DOHH2 (cell line): ENCODE results near the gene TTLL8.

Source experiments
- H3F3A ChIP-seq: fragments of 200-600 bp; sonication (generic), shearing (Covaris generic); 2 replicates; pipeline ENCODE4 v1.6.0; 2016; ENCODE audit warnings: antibody characterized with exemption, mild to moderate bottlenecking; ENCODE audit not compliant: control insufficient read depth, insufficient read depth
- H3K27ac ChIP-seq: fragments of 200-600 bp; sonication (generic); 2 replicates; pipeline ENCODE4 v1.5.1; 2014; ENCODE audit warnings: low read depth, mild to moderate bottlenecking, low read length, moderate library complexity
- H3K27me3 ChIP-seq: fragments of 200-600 bp; sonication (generic); 2 replicates; pipeline ENCODE4 v1.6.1; 2014; ENCODE audit warnings: mild to moderate bottlenecking, low read length, mixed read lengths; ENCODE audit not compliant: control insufficient read depth
- H3K36me3 ChIP-seq: fragments of 200-600 bp; sonication (generic); 2 replicates; pipeline ENCODE4 v1.6.1; 2014; ENCODE audit warnings: mild to moderate bottlenecking, low read length, moderate library complexity, mixed read lengths; ENCODE audit not compliant: control insufficient read depth
- H3K4me1 ChIP-seq: fragments of 200-600 bp; sonication (generic); 2 replicates; pipeline ENCODE4 v1.6.1; 2014; ENCODE audit warnings: mild to moderate bottlenecking, low read length, mixed read lengths; ENCODE audit not compliant: control insufficient read depth
- H3K4me2 ChIP-seq: fragments of 200-600 bp; sonication (generic); 2 replicates; pipeline ENCODE4 v1.6.0; 2014; ENCODE audit warnings: mild to moderate bottlenecking, low read length, moderate library complexity
- H3K4me3 ChIP-seq: fragments of 200-600 bp; sonication (generic); 2 replicates; pipeline ENCODE4 v1.5.1; 2014; ENCODE audit warnings: mild to moderate bottlenecking, low read length, mixed read lengths
- H3K79me2 ChIP-seq: fragments of 200-600 bp; sonication (generic); 2 replicates; pipeline ENCODE4 v1.6.1; 2014; ENCODE audit warnings: mild to moderate bottlenecking, low read length, mixed read lengths; ENCODE audit not compliant: control insufficient read depth
- H3K9me2 ChIP-seq: fragments of 200-600 bp; sonication (generic); replicated peaks from 2 replicates; pipeline ENCODE4 v1.6.1; 2014; ENCODE audit warnings: mild to moderate bottlenecking, low read length, mixed read lengths; ENCODE audit not compliant: control insufficient read depth
- H3K9me3 ChIP-seq: fragments of 200-600 bp; sonication (generic); 2 replicates; pipeline ENCODE4 v1.6.1; 2014; ENCODE audit warnings: antibody characterized with exemption, low read length, mixed read lengths; ENCODE audit not compliant: control insufficient read depth, insufficient read depth
- H4K20me1 ChIP-seq: fragments of 200-600 bp; sonication (generic); 2 replicates; pipeline ENCODE4 v1.6.0; 2014; ENCODE audit warnings: low read depth, mild to moderate bottlenecking, antibody characterized with exemption, low read length, moderate library complexity; ENCODE audit not compliant: control insufficient read depth, insufficient read depth
- EZH2phosphoT487 ChIP-seq: fragments of 200-600 bp; sonication (generic); IDR thresholded peaks from 2 replicates; pipeline ENCODE4 v1.6.1; 2017; ENCODE audit warnings: borderline replicate concordance, mild to moderate bottlenecking, antibody characterized with exemption, low read length, moderate library complexity, mixed read lengths
- TF ChIP-seq, protein P1 (sequence below): fragments of 200-600 bp; sonication (generic); IDR thresholded peaks from one replicate; pipeline ENCODE4 v1.5.1; 2014; ENCODE audit warnings: antibody characterized with exemption, mild to moderate bottlenecking, low read depth, low read length; ENCODE audit not compliant: poor library complexity, severe bottlenecking

TTLL8 gene

DNA sequence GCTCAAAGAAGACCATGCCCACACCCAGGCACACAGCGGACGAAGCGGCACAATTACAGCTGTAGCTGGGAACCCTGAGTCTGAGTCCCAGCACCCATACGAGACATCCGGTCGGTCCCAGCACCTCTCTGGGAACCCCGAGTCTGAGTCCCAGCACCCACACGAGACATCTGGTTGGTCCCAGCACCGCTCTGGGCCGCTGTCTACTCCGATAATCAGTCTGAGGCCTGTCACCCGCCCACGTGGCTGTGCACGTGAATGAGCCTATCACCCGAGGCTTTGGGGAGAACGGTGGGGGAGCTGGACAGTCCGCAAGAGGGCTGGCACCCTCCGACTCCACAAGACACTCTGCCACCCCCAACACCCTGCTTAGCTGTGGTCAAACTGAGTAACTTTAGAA lies 6.2 kb downstream of the TTLL8 start:
- Histone ChIP-seq H3K9me2 (no peaks in the 10 kb centered on the region), H4K20me1 (no peaks in the 10 kb centered on the region), H3K4me2 (no peak overlapping the region), H3F3A (peaks cover 22% of the 10 kb centered on the region), H3K4me3 (no peak overlapping the region), H3K79me2 (no peaks in the 10 kb centered on the region), H3K9me3 (peaks cover 21% of the 10 kb centered on the region), H3K27me3 (no peaks in the 10 kb centered on the region), H3K27ac (no peak overlapping the region), H3K36me3 (no peaks in the 10 kb centered on the region), H3K4me1 (peaks cover 35% of the 10 kb centered on the region)
- TF ChIP-seq, protein P1, sequence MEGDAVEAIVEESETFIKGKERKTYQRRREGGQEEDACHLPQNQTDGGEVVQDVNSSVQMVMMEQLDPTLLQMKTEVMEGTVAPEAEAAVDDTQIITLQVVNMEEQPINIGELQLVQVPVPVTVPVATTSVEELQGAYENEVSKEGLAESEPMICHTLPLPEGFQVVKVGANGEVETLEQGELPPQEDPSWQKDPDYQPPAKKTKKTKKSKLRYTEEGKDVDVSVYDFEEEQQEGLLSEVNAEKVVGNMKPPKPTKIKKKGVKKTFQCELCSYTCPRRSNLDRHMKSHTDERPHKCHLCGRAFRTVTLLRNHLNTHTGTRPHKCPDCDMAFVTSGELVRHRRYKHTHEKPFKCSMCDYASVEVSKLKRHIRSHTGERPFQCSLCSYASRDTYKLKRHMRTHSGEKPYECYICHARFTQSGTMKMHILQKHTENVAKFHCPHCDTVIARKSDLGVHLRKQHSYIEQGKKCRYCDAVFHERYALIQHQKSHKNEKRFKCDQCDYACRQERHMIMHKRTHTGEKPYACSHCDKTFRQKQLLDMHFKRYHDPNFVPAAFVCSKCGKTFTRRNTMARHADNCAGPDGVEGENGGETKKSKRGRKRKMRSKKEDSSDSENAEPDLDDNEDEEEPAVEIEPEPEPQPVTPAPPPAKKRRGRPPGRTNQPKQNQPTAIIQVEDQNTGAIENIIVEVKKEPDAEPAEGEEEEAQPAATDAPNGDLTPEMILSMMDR = no peak
- no peak for TF ChIP-seq EZH2phosphoT487

DNA sequence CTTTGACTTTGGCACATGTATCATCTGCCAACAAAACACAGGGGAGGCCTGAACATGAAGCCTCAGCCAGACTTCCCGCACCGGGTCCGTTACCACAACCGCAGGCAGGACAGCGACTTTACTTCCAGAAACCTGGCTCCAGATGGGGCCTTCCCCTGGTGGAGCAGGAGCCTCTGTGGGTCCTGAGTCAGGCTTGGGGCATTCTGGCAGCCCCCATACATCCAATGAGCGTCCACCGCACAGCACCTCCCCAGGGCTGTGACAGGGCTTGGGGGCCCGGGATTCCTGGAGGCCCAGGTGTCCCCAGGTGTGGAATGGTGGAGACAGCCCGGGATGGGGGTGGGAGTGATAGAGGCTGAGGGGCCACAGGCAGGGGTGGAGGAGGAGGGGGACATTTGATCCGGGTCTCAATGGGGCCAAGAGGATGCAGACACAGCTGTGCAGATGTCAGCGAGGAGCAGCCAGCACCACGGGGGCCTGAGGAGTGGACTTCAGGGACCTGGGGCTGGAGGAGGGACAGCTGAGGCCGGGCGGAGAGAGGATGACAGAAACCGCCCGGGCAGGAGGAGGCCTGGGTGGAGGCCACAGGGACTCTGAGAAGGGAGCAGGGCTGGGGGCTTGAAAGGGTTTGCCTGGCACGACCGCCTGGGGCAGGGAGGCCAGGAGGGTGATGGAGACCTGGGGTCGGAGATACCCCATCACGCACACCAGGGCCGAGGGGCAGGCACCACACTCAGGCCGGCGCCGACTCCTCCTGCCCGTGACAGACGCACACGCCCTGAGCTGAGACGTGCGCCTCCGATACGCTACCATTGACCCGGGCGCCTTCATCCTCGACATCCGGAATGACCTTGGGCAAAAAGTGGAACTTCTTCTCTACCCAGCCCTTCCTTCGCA lies 8.6 kb downstream of the TTLL8 start:
- Histone ChIP-seq H3K9me3 (peaks cover 21% of the 10 kb centered on the region), H4K20me1 (no peaks in the 10 kb centered on the region), H3K4me1 (peaks cover 12% of the 10 kb centered on the region), H3K36me3 (no peaks in the 10 kb centered on the region), H3K27ac (no peak overlapping the region), H3F3A (peaks cover 17% of the 10 kb centered on the region), H3K4me2 (no peak overlapping the region), H3K79me2 (no peaks in the 10 kb centered on the region), H3K27me3 (peaks cover under 1% of the 10 kb centered on the region; the same call in 1 of the 2 replicates), H3K9me2 (no peaks in the 10 kb centered on the region), H3K4me3 (no peak overlapping the region)
- TF ChIP-seq, protein P1 = no peak
- no peak for TF ChIP-seq EZH2phosphoT487

DNA sequence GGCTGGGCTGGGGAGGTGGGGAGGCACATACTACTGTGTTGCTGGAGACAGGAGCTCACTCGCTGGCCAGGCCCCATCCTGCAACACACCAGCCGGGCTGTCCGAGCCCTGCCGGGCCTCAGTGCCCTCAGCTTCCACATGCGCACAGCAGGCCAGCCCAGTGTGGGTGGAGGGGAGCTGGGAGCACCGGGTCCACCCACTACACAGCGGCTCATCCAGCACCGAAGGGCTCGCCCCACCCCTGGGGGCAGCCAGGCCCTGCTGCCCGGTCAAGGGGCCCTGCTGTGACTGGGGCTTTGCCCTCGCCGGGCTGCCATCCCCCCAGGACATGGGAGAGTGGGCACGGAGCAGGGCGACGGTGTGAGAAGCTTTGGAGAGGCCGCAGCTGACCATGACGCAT lies 9.3 kb downstream of the TTLL8 start:
- no peak overlapping the region for H3K27ac ChIP-seq
- TF ChIP-seq, protein P1 = no peak
- no peak for TF ChIP-seq EZH2phosphoT487
- H3K27me3 ChIP-seq = peaks cover 2% of the 10 kb centered on the region; the same call in 1 of the 2 replicates
- no peaks in the 10 kb centered on the region for H3K36me3 ChIP-seq
- H3K4me2 ChIP-seq = no peak overlapping the region
- H4K20me1 ChIP-seq = no peaks in the 10 kb centered on the region
- H3K4me3 ChIP-seq = no peak overlapping the region
- peaks cover 11% of the 10 kb centered on the region for H3F3A ChIP-seq
- peaks cover 4% of the 10 kb centered on the region for H3K4me1 ChIP-seq
- H3K79me2 ChIP-seq = no peaks in the 10 kb centered on the region
- H3K9me3 ChIP-seq = peaks cover 17% of the 10 kb centered on the region
- no peaks in the 10 kb centered on the region for H3K9me2 ChIP-seq
